GM23338 (cell line): ENCODE results near the gene MAPK1. TPM values are rescaled to one million over a fixed set of nuclear protein-coding genes. Genes with fewer than 3 reads are reported as not detected.

Source experiments
- ATAC-seq: fragments of 200-7000 bp; cut with Tn5 transposase; 3 replicates; pipeline ENCODE4 v1.9.1; 2020
- DNase-seq: peaks from one replicate; pipeline ENCODE4 v3.0.0-alpha.2; 2015; ENCODE audit warnings: low spot score
- H2AFZ ChIP-seq: fragments of 200-600 bp; sonication (generic); 2 replicates; pipeline ENCODE4 v1.8.0; 2016; ENCODE audit warnings: antibody characterized with exemption, mild to moderate bottlenecking, moderate library complexity
- H3F3A ChIP-seq: fragments of 200-600 bp; sonication (generic); replicated peaks from 2 replicates; pipeline ENCODE4 v1.8.0; 2017; ENCODE audit warnings: antibody characterized with exemption, mixed run types, low read depth
- H3K27ac ChIP-seq: fragments of 200-600 bp; sonication (generic); 2 replicates; pipeline ENCODE4 v1.6.1; 2016; ENCODE audit warnings: low read depth
- H3K27me3 ChIP-seq: fragments of 200-600 bp; sonication (generic); 2 replicates; pipeline ENCODE4 v1.8.0; 2016; ENCODE audit warnings: mild to moderate bottlenecking, mixed run types, moderate library complexity; ENCODE audit not compliant: insufficient read depth
- H3K36me3 ChIP-seq: fragments of 200-600 bp; sonication (generic); 2 replicates; pipeline ENCODE4 v1.8.0; 2016; ENCODE audit warnings: mild to moderate bottlenecking; ENCODE audit not compliant: insufficient read depth
- H3K4me1 ChIP-seq: fragments of 200-600 bp; sonication (generic); 2 replicates; pipeline ENCODE4 v1.8.0; 2016; ENCODE audit warnings: mild to moderate bottlenecking, moderate library complexity; ENCODE audit not compliant: insufficient read depth
- H3K4me2 ChIP-seq: fragments of 200-600 bp; sonication (generic); 2 replicates; pipeline ENCODE4 v1.7.1; 2017; ENCODE audit warnings: mixed run types
- H3K4me3 ChIP-seq: fragments of 200-600 bp; sonication (generic); 2 replicates; pipeline ENCODE4 v1.6.1; 2016; ENCODE audit warnings: mixed run types
- H3K79me2 ChIP-seq: fragments of 200-600 bp; sonication (generic); replicated peaks from 2 replicates; pipeline ENCODE4 v1.8.0; 2017; ENCODE audit warnings: mild to moderate bottlenecking; ENCODE audit not compliant: insufficient read depth
- H3K9me2 ChIP-seq: fragments of 200-600 bp; sonication (generic); 2 replicates; pipeline ENCODE4 v1.8.0; 2017; ENCODE audit not compliant: insufficient read depth
- H4K20me1 ChIP-seq: fragments of 200-600 bp; sonication (generic); replicated peaks from 2 replicates; pipeline ENCODE4 v1.8.0; 2017; ENCODE audit warnings: mild to moderate bottlenecking; ENCODE audit not compliant: insufficient read depth
- H3K27ac Mint-ChIP-seq: 2 replicates; pipeline ENCODE4 v1.8.0; 2020; ENCODE audit warnings: inconsistent platforms, mild to moderate bottlenecking, moderate library complexity, mixed read lengths
- H3K27me3 Mint-ChIP-seq: 3 replicates; pipeline ENCODE4 v1.8.0; 2022; ENCODE audit warnings: low read depth, mild to moderate bottlenecking, moderate library complexity, mixed read lengths, inconsistent platforms; ENCODE audit not compliant: insufficient read depth, poor library complexity
- H3K36me3 Mint-ChIP-seq: 3 replicates; pipeline ENCODE4 v1.8.0; 2021; ENCODE audit warnings: low read depth, mild to moderate bottlenecking, inconsistent platforms, moderate library complexity, mixed read lengths
- H3K4me1 Mint-ChIP-seq: 3 replicates; pipeline ENCODE4 v1.8.0; 2020; ENCODE audit warnings: mild to moderate bottlenecking, inconsistent platforms, mixed read lengths
- H3K4me3 Mint-ChIP-seq: 3 replicates; pipeline ENCODE4 v1.8.0; 2021; ENCODE audit warnings: moderate library complexity, mild to moderate bottlenecking, inconsistent platforms, mixed read lengths
- H3K9me3 Mint-ChIP-seq: 3 replicates; pipeline ENCODE4 v1.8.0; 2020; ENCODE audit warnings: moderate library complexity, mild to moderate bottlenecking, inconsistent platforms, mixed read lengths
- CREB1 ChIP-seq: fragments of 250-450 bp; sonication (Bioruptor Pico); IDR thresholded peaks from 2 replicates; pipeline ENCODE4 v1.5.0; 2020; ENCODE audit warnings: low read depth, mild to moderate bottlenecking, moderate library complexity
- EZH2 ChIP-seq: fragments of 200-600 bp; sonication (generic); IDR thresholded peaks from one replicate; pipeline ENCODE4 v1.8.0; 2017; ENCODE audit warnings: antibody characterized with exemption, mild to moderate bottlenecking, low read depth; ENCODE audit not compliant: unreplicated experiment
- EZH2phosphoT487 ChIP-seq: fragments of 200-600 bp; sonication (generic); IDR thresholded peaks from one replicate; pipeline ENCODE4 v1.8.1; 2018; ENCODE audit warnings: antibody characterized with exemption; ENCODE audit not compliant: unreplicated experiment
- POLR2AphosphoS5 ChIP-seq: IDR thresholded peaks from 2 replicates; pipeline ENCODE4 v1.6.1; 2016; ENCODE audit warnings: antibody characterized with exemption, low read depth
- ZNF114 ChIP-seq: fragments of 250-450 bp; sonication (Bioruptor Pico); IDR thresholded peaks from 2 replicates; pipeline ENCODE4 v1.5.0; 2020; ENCODE audit warnings: mild to moderate bottlenecking, moderate library complexity
- ZNF331 ChIP-seq: fragments of 250-450 bp; sonication (Bioruptor Pico); IDR thresholded peaks from 2 replicates; pipeline ENCODE4 v1.5.0; 2020; ENCODE audit warnings: low read depth, mild to moderate bottlenecking, moderate library complexity
- polyA plus RNA-seq: library from polyadenylated mRNA; unstranded; fragments of >200 nt; fragmentation: Nextera tagmentation; extraction: Ambion mirVana; gene quantifications from 2 replicates; pipeline ENCODE4 v1.2.1, GENCODE V29; 2016
- total RNA-seq: library from RNA; depleted of rRNA; stranded (reverse); fragments of >200 nt; shearing (Covaris generic); gene quantifications from 2 replicates; pipeline ENCODE4 v1.2.3, GENCODE V29; 2014
- TF ChIP-seq, protein P1 (sequence below): IDR thresholded peaks from one replicate; pipeline ENCODE4 v1.6.1; 2018; ENCODE audit warnings: antibody characterized with exemption; ENCODE audit not compliant: unreplicated experiment
- TF ChIP-seq, protein P2 (sequence below), 2 experiments: fragments of 200-600 bp in 1 of 2; sonication (generic) in 1 of 2; conservative IDR thresholded peaks; 2 replicates each; pipeline versions ENCODE4 v1.5.1 to v1.6.1; 2016 to 2017; ENCODE audit warnings: antibody characterized with exemption in 2 of 2, low read depth in 2 of 2, mild to moderate bottlenecking in 2 of 2, moderate library complexity in 1 of 2
- TF ChIP-seq, protein P3 (sequence below): IDR thresholded peaks from 2 replicates; pipeline ENCODE4 v1.6.1; 2016; ENCODE audit warnings: antibody characterized with exemption
- TF ChIP-seq, protein P4 (sequence below): fragments of 250-450 bp; sonication (Bioruptor Pico); IDR thresholded peaks from 2 replicates; pipeline ENCODE4 v1.5.0; 2020; ENCODE audit warnings: mild to moderate bottlenecking, moderate library complexity

The MAPK1 gene
- total and polyA plus RNA-seq, 2 experiments from 2014 or later: 17.4 to 77.5 TPM

DNA sequence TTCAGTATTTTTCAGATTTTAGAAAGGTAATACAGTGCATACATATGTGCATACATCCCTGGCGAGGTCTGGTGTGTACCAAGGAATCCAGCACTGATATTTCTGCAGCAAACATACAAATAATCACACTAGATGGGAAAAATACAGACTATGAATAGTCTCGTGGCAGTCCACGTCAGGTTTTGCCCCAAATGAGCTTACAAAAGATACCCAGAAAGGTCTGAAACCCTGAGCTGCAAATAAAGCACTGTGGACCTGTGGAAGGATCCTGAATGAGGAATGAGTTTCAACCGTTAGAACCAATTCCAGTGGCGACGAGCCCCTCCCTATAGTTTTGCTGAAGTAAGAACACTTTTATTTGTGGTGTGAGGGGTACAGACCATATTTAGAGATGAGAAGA, 24.5 kb downstream of the MAPK1 start (continued):
- TF ChIP-seq, protein P1, sequence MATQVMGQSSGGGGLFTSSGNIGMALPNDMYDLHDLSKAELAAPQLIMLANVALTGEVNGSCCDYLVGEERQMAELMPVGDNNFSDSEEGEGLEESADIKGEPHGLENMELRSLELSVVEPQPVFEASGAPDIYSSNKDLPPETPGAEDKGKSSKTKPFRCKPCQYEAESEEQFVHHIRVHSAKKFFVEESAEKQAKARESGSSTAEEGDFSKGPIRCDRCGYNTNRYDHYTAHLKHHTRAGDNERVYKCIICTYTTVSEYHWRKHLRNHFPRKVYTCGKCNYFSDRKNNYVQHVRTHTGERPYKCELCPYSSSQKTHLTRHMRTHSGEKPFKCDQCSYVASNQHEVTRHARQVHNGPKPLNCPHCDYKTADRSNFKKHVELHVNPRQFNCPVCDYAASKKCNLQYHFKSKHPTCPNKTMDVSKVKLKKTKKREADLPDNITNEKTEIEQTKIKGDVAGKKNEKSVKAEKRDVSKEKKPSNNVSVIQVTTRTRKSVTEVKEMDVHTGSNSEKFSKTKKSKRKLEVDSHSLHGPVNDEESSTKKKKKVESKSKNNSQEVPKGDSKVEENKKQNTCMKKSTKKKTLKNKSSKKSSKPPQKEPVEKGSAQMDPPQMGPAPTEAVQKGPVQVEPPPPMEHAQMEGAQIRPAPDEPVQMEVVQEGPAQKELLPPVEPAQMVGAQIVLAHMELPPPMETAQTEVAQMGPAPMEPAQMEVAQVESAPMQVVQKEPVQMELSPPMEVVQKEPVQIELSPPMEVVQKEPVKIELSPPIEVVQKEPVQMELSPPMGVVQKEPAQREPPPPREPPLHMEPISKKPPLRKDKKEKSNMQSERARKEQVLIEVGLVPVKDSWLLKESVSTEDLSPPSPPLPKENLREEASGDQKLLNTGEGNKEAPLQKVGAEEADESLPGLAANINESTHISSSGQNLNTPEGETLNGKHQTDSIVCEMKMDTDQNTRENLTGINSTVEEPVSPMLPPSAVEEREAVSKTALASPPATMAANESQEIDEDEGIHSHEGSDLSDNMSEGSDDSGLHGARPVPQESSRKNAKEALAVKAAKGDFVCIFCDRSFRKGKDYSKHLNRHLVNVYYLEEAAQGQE: no peak
- TF ChIP-seq, protein P2, sequence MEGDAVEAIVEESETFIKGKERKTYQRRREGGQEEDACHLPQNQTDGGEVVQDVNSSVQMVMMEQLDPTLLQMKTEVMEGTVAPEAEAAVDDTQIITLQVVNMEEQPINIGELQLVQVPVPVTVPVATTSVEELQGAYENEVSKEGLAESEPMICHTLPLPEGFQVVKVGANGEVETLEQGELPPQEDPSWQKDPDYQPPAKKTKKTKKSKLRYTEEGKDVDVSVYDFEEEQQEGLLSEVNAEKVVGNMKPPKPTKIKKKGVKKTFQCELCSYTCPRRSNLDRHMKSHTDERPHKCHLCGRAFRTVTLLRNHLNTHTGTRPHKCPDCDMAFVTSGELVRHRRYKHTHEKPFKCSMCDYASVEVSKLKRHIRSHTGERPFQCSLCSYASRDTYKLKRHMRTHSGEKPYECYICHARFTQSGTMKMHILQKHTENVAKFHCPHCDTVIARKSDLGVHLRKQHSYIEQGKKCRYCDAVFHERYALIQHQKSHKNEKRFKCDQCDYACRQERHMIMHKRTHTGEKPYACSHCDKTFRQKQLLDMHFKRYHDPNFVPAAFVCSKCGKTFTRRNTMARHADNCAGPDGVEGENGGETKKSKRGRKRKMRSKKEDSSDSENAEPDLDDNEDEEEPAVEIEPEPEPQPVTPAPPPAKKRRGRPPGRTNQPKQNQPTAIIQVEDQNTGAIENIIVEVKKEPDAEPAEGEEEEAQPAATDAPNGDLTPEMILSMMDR (conservative IDR thresholded peaks at IDR 0.05; ENCODE audit: low read depth in 2 of 2): no peak
- TF ChIP-seq, protein P3, sequence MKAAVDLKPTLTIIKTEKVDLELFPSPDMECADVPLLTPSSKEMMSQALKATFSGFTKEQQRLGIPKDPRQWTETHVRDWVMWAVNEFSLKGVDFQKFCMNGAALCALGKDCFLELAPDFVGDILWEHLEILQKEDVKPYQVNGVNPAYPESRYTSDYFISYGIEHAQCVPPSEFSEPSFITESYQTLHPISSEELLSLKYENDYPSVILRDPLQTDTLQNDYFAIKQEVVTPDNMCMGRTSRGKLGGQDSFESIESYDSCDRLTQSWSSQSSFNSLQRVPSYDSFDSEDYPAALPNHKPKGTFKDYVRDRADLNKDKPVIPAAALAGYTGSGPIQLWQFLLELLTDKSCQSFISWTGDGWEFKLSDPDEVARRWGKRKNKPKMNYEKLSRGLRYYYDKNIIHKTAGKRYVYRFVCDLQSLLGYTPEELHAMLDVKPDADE: no peak
- TF ChIP-seq POLR2AphosphoS5: no peak
- TF ChIP-seq CREB1 (CRISPR knock-in tag): no peak
- no peak for TF ChIP-seq EZH2
- TF ChIP-seq ZNF331 (CRISPR knock-in tag): no peak
- no peak for TF ChIP-seq ZNF114
- TF ChIP-seq EZH2phosphoT487: no peak

DNA sequence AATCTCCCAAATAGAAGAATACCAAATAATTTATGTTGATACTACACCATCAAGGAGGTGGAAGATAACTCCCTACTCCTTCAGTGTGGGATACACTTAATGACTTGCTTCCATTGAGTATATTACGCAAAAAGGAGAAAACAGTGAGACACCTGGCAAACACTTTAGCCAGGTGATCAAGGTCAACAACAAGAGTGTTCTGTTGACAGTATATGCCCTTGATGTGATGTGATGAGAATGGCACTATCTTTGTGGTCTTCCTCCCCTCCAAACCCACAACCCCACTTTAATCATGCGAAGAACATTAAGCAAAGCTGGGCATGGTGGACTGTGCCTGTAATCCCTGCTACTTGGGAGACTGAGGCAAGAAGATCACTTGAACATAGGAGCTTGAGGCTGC, 26.0 kb downstream of the MAPK1 start:
- DNase-seq: no peak
- H4K20me1 ChIP-seq: peaks cover 53% of the 10 kb centered on the region
- Mint-ChIP-seq H3K9me3 (peaks cover under 1% of the 10 kb centered on the region; the same call in 1 of the 3 replicates), H3K36me3 (peaks cover 3% of the 10 kb centered on the region; the same call in 2 of the 3 replicates), H3K27ac (no peak overlapping the region), H3K27me3 (peaks cover 1% of the 10 kb centered on the region), H3K4me1 (peaks cover 11% of the 10 kb centered on the region), H3K4me3 (no peak overlapping the region)
- ATAC-seq: no peak
- H3K9me2 ChIP-seq: no peaks in the 10 kb centered on the region
- no peaks in the 10 kb centered on the region for H3K36me3 ChIP-seq
- no peaks in the 10 kb centered on the region for H3F3A ChIP-seq
- no peak overlapping the region for H3K4me2 ChIP-seq
- H3K27ac ChIP-seq: no peak overlapping the region
- no peaks in the 10 kb centered on the region for H3K27me3 ChIP-seq
- peaks cover 100% of the 10 kb centered on the region for H3K79me2 ChIP-seq
- no peak overlapping the region for H2AFZ ChIP-seq
- TF ChIP-seq, protein P3: no peak
- TF ChIP-seq CREB1 (CRISPR knock-in tag): no peak
- TF ChIP-seq, protein P4, sequence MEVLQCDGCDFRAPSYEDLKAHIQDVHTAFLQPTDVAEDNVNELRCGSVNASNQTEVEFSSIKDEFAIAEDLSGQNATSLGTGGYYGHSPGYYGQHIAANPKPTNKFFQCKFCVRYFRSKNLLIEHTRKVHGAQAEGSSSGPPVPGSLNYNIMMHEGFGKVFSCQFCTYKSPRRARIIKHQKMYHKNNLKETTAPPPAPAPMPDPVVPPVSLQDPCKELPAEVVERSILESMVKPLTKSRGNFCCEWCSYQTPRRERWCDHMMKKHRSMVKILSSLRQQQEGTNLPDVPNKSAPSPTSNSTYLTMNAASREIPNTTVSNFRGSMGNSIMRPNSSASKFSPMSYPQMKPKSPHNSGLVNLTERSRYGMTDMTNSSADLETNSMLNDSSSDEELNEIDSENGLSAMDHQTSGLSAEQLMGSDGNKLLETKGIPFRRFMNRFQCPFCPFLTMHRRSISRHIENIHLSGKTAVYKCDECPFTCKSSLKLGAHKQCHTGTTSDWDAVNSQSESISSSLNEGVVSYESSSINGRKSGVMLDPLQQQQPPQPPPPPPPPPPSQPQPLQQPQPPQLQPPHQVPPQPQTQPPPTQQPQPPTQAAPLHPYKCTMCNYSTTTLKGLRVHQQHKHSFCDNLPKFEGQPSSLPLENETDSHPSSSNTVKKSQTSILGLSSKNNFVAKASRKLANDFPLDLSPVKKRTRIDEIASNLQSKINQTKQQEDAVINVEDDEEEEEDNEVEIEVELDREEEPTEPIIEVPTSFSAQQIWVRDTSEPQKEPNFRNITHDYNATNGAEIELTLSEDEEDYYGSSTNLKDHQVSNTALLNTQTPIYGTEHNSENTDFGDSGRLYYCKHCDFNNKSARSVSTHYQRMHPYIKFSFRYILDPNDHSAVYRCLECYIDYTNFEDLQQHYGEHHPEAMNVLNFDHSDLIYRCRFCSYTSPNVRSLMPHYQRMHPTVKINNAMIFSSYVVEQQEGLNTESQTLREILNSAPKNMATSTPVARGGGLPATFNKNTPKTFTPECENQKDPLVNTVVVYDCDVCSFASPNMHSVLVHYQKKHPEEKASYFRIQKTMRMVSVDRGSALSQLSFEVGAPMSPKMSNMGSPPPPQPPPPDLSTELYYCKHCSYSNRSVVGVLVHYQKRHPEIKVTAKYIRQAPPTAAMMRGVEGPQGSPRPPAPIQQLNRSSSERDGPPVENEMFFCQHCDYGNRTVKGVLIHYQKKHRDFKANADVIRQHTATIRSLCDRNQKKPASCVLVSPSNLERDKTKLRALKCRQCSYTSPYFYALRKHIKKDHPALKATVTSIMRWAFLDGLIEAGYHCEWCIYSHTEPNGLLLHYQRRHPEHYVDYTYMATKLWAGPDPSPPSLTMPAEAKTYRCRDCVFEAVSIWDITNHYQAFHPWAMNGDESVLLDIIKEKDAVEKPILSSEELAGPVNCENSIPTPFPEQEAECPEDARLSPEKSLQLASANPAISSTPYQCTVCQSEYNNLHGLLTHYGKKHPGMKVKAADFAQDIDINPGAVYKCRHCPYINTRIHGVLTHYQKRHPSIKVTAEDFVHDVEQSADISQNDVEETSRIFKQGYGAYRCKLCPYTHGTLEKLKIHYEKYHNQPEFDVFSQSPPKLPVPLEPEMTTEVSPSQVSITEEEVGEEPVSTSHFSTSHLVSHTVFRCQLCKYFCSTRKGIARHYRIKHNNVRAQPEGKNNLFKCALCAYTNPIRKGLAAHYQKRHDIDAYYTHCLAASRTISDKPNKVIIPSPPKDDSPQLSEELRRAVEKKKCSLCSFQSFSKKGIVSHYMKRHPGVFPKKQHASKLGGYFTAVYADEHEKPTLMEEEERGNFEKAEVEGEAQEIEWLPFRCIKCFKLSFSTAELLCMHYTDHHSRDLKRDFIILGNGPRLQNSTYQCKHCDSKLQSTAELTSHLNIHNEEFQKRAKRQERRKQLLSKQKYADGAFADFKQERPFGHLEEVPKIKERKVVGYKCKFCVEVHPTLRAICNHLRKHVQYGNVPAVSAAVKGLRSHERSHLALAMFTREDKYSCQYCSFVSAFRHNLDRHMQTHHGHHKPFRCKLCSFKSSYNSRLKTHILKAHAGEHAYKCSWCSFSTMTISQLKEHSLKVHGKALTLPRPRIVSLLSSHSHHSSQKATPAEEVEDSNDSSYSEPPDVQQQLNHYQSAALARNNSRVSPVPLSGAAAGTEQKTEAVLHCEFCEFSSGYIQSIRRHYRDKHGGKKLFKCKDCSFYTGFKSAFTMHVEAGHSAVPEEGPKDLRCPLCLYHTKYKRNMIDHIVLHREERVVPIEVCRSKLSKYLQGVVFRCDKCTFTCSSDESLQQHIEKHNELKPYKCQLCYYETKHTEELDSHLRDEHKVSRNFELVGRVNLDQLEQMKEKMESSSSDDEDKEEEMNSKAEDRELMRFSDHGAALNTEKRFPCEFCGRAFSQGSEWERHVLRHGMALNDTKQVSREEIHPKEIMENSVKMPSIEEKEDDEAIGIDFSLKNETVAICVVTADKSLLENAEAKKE (CRISPR knock-in tag): no peak
- H3K4me3 ChIP-seq: no peak overlapping the region
- peaks cover 3% of the 10 kb centered on the region for H3K4me1 ChIP-seq
